Measurements from ENCODE around the gene ARHGAP4.

The ARHGAP4 gene

GRCh38 chrX:153882086-153882498, 44.0 kb downstream of the ARHGAP4 start:
- DNase-seq (ENCODE audit: low spot score): no peak

GRCh38 chrX:153881281-153881680, 44.8 kb downstream of the ARHGAP4 start:
- DNase-seq (ENCODE audit: low spot score): no peak

GRCh38 chrX:153880440-153880815, 45.6 kb downstream of the ARHGAP4 start:
- no peak for DNase-seq (ENCODE audit: low spot score)

GRCh38 chrX:153879741-153880439, 46.2 kb downstream of the ARHGAP4 start:
- DNase-seq (ENCODE audit: low spot score): no peak

- DNase-seq (ENCODE audit: low spot score): no peak
Observed at GRCh38 chrX:153878969-153879653, 47.0 kb downstream of the ARHGAP4 start.

- DNase-seq (ENCODE audit: low spot score): no peak
Observed at GRCh38 chrX:153878345-153878744, 47.7 kb downstream of the ARHGAP4 start.

GRCh38 chrX:153877571-153878261, 48.3 kb downstream of the ARHGAP4 start:
- no peak for DNase-seq (ENCODE audit: low spot score)

- DNase-seq (ENCODE audit: low spot score): no peak
Observed at GRCh38 chrX:153876112-153876491, 50.0 kb downstream of the ARHGAP4 start.

- peak; percentile 26 for DNase-seq (ENCODE audit: low spot score)
Observed at GRCh38 chrX:153875391-153876111, 50.5 kb downstream of the ARHGAP4 start.

GRCh38 chrX:153874366-153875125, 51.5 kb downstream of the ARHGAP4 start:
- no peak for DNase-seq (ENCODE audit: low spot score)

GRCh38 chrX:153874085-153874365, 52.0 kb downstream of the ARHGAP4 start:
- DNase-seq (ENCODE audit: low spot score): no peak

GRCh38 chrX:153873282-153874084, 52.6 kb downstream of the ARHGAP4 start:
- no peak for DNase-seq (ENCODE audit: low spot score)

GRCh38 chrX:153871946-153872878, 53.9 kb downstream of the ARHGAP4 start:
- no peak for DNase-seq (ENCODE audit: low spot score)

- DNase-seq (ENCODE audit: low spot score): no peak
Observed at GRCh38 chrX:153871451-153871850, 54.6 kb downstream of the ARHGAP4 start.

GRCh38 chrX:153870791-153871360, 55.2 kb downstream of the ARHGAP4 start:
- no peak for DNase-seq (ENCODE audit: low spot score)

- DNase-seq (ENCODE audit: low spot score): no peak
Observed at GRCh38 chrX:153870288-153870690, 55.8 kb downstream of the ARHGAP4 start.

GRCh38 chrX:153869473-153870287, 56.4 kb downstream of the ARHGAP4 start:
- no peak for DNase-seq (ENCODE audit: low spot score)

- no peak for DNase-seq (ENCODE audit: low spot score)
Observed at GRCh38 chrX:153868576-153869472, 57.2 kb downstream of the ARHGAP4 start.

Measured in hematopoietic multipotent progenitor cell treated with erythropoietin and hydrocortisone succinate and interleukin-3 and kit ligand, for 17 days (in vitro differentiated cells).